ENCODE measurements around the gene ZNRD2.

DNA sequence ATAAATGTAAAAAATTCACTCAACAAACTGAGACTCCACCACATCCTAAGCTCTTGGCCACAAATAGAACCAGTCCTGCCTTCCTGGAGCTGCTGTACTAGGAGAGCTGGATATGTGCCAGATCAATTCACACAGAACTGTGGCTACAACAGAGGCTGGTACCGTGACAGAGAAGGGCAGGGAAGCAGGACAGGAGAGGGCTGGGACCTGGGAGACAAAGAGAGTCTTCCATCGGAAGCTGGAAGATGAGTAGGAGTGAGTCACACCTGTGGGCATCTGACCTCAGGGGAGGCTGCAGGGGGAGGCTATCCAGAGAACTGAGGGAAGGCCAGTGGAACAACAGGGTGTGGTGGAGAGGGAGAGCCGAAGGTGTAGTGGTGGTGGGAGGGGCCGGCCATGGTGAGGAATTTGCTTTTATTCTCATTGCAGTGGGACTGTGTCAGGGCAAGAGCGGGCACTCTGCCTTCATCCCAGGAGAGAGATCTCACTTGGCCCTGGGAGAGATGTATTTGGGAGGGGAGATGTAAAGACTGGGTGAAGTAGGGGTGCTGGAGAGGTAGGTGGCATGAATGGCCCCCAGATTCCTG is 10.2 kb upstream of the ZNRD2 start:
- TF ChIP-seq POLR2A (IDR thresholded peaks at IDR 0.05; ENCODE audit: extremely low read depth, insufficient read length) = no peak
- TF ChIP-seq, protein P1, sequence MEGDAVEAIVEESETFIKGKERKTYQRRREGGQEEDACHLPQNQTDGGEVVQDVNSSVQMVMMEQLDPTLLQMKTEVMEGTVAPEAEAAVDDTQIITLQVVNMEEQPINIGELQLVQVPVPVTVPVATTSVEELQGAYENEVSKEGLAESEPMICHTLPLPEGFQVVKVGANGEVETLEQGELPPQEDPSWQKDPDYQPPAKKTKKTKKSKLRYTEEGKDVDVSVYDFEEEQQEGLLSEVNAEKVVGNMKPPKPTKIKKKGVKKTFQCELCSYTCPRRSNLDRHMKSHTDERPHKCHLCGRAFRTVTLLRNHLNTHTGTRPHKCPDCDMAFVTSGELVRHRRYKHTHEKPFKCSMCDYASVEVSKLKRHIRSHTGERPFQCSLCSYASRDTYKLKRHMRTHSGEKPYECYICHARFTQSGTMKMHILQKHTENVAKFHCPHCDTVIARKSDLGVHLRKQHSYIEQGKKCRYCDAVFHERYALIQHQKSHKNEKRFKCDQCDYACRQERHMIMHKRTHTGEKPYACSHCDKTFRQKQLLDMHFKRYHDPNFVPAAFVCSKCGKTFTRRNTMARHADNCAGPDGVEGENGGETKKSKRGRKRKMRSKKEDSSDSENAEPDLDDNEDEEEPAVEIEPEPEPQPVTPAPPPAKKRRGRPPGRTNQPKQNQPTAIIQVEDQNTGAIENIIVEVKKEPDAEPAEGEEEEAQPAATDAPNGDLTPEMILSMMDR (IDR thresholded peaks at IDR 0.05; ENCODE audit: low read depth, low read length) = no peak
- TF ChIP-seq MYC (IDR thresholded peaks at IDR 0.05; ENCODE audit: low read depth, low read length) = no peak
- no peak for TF ChIP-seq MAX (IDR thresholded peaks at IDR 0.05; ENCODE audit: low read depth, low read length)

Measured in NB4 (cell line).